Measurements from ENCODE around the gene CRIM1. TPM values are rescaled to one million over a fixed set of nuclear protein-coding genes. Genes with fewer than 3 reads are reported as not detected.

The CRIM1 gene
- total and polyA plus RNA-seq, 2 of the 8 experiments (the other 6 are each of a cell fraction or from before 2014, with no cell fraction given): 9.4 to 28.4 TPM

GRCh38 chr2:36455788-36456187 lies 100.2 kb downstream of the CRIM1 start:
- Histone ChIP-seq H3K4me3 (ENCODE audit: extremely low read depth in 1 of 4, insufficient read depth in 2 of 4, low read depth in 3 of 4, low read length in 4 of 4) (no peak overlapping the region; a peak in 1 of 8 replicates), H4K91ac (replicated peaks; ENCODE audit: insufficient read length, low read length) (no peak overlapping the region), H3K27me3 (replicated peaks in 1 of 4; ENCODE audit: control insufficient read depth in 3 of 4, extremely low read depth in 1 of 4, insufficient read depth in 3 of 4, low read length in 3 of 4) (no peaks in the 10 kb centered on the region), H3K27ac (ENCODE audit: low read depth, low read length) (no peak overlapping the region), H2AFZ (ENCODE audit: low read length) (no peak overlapping the region), H3K23me2 (ENCODE audit: low read depth, low read length) (0 out of 2 replicates have a peak, but pooled peaks cover under 1% of the 10 kb centered on the region), H3K79me2 (ENCODE audit: control insufficient read depth in 1 of 2, insufficient read depth in 2 of 2, low read length in 2 of 2) (no peaks in the 10 kb centered on the region; a peak in 2 of 4 replicates), H2BK5ac (ENCODE audit: low read depth, low read length) (no peak overlapping the region), H3K4me2 (ENCODE audit: insufficient read depth in 1 of 2, low read depth in 2 of 2, low read length in 2 of 2) (no peak overlapping the region), H2BK20ac (ENCODE audit: low read length) (no peak overlapping the region), H2BK12ac (ENCODE audit: low read depth, low read length) (no peak overlapping the region), H2BK120ac (replicated peaks; ENCODE audit: low read depth, low read length) (no peak overlapping the region), H3K36me3 (ENCODE audit: control insufficient read depth in 2 of 4, insufficient read depth in 4 of 4, low read length in 3 of 4) (peaks cover 0 to 6% (median 1%) of the 10 kb centered on the region in 4 experiments; a peak in 3 of 8 replicates), H3K14ac (ENCODE audit: insufficient read length) (no peak overlapping the region), H4K20me1 (replicated peaks in 1 of 2; ENCODE audit: control insufficient read depth in 1 of 2, insufficient read depth in 2 of 2, low read length in 2 of 2) (peaks cover 0 to 3% of the 10 kb centered on the region in 2 experiments), H3K18ac (ENCODE audit: extremely low read depth, low read length) (no peak overlapping the region), H3K23ac (ENCODE audit: insufficient read length) (no peak overlapping the region), H2BK15ac (ENCODE audit: low read length) (no peak overlapping the region), H3K4ac (replicated peaks; ENCODE audit: insufficient read length, low read depth, low read length) (no peak overlapping the region), H3K9me3 (ENCODE audit: insufficient read depth in 2 of 2, low read depth in 1 of 2, low read length in 1 of 2) (no peaks in the 10 kb centered on the region), H3K9ac (replicated peaks in 1 of 4; ENCODE audit: extremely low read depth in 1 of 4, low read depth in 3 of 4, low read length in 3 of 4) (no peak overlapping the region), H3K4me1 (replicated peaks in 1 of 4; ENCODE audit: control insufficient read depth in 3 of 4, insufficient read depth in 4 of 4, low read length in 3 of 4) (peaks cover 5 to 27% (median 26%) of the 10 kb centered on the region in 4 experiments), H3K79me1 (ENCODE audit: low read depth, low read length) (no peaks in the 10 kb centered on the region), H4K8ac (ENCODE audit: extremely low read depth, insufficient read depth, low read length) (no peak overlapping the region), H4K5ac (ENCODE audit: insufficient read length, low read depth, low read length) (no peak overlapping the region), H2AK5ac (ENCODE audit: low read depth, low read length) (peak overlapping the region; percentile 20; the same call in 1 of the 2 replicates), H3K56ac (replicated peaks; ENCODE audit: insufficient read length, low read depth, low read length) (no peak overlapping the region)
- ChIA-PET POLR2A (ENCODE audit: partially characterized antibody) (interaction anchor here (0.9 kb wide), 1 partner anchor 20 kb away, joined by 3 read pairs; no protein-coding TSS in a partner anchor), CTCF (ENCODE audit: partially characterized antibody) (interaction anchor here (0.6 to 7.2 kb wide), 6 partner anchors 15 to 561 kb away, joined by 3 to 99 read pairs (median 4); partner anchors contain the start of gene CRIM1)
- DNase-seq (ENCODE audit: low read depth in 1 of 2, low spot score in 2 of 2) (no peak), FAIRE-seq (no peak)
- WGBS, 2 experiments (ENCODE audit: extremely low coverage in 1 of 2, insufficient coverage in 1 of 2, insufficient read length in 1 of 2, insufficient replicate concordance in 2 of 2, low coverage in 1 of 2, low lambda C conversion rate in 2 of 2, missing lambda C conversion rate in 1 of 2): 85 to 100% methylated on average over 1 to 4 of the region's 4 CpGs
- no peak for TF ChIP-seq RAD21 (IDR thresholded peaks at IDR 0.05 in 1 of 2, conservative IDR thresholded peaks at IDR 0.05 in 1 of 2; ENCODE audit: low read depth in 2 of 2, low read length in 2 of 2)
- TF ChIP-seq ASH2L (IDR thresholded peaks at IDR 0.05; ENCODE audit: low read length): no peak
- no peak for TF ChIP-seq FOSL1 (IDR thresholded peaks at IDR 0.05; ENCODE audit: insufficient read depth, low read depth, low read length)
- no peak for TF ChIP-seq POLR2A (IDR thresholded peaks at IDR 0.05; ENCODE audit: control extremely low read depth in 1 of 2, low read depth in 2 of 2, low read length in 2 of 2)
- TF ChIP-seq HDAC2 (IDR thresholded peaks at IDR 0.05; ENCODE audit: borderline replicate concordance in 1 of 2, low read depth in 2 of 2, low read length in 2 of 2): no peak
- no peak for TF ChIP-seq SP4 (IDR thresholded peaks at IDR 0.05; ENCODE audit: low read length)
- TF ChIP-seq PHF8 (conservative IDR thresholded peaks at IDR 0.05; ENCODE audit: low read depth, low read length): no peak
- no peak for TF ChIP-seq BACH1 (IDR thresholded peaks at IDR 0.05; ENCODE audit: low read length)
- no peak for TF ChIP-seq EGR1 (IDR thresholded peaks at IDR 0.05; ENCODE audit: borderline replicate concordance, low read depth, low read length)
- no peak for TF ChIP-seq RBBP5 (IDR thresholded peaks at IDR 0.05; ENCODE audit: borderline replicate concordance, low read depth, low read length)
- TF ChIP-seq GABPA (IDR thresholded peaks at IDR 0.05; ENCODE audit: borderline replicate concordance, insufficient read depth, low read length): no peak
- TF ChIP-seq RNF2 (IDR thresholded peaks at IDR 0.05; ENCODE audit: borderline replicate concordance, low read depth, low read length, missing control alignments, poor library complexity, severe bottlenecking): no peak
- TF ChIP-seq KDM1A (IDR thresholded peaks at IDR 0.05; ENCODE audit: borderline replicate concordance, low read length): no peak
